Type B pancreatic cell (in vitro differentiated cells): ENCODE results near the gene ZCCHC2. TPM values are rescaled to one million over a fixed set of nuclear protein-coding genes. Genes with fewer than 3 reads are reported as not detected.

Source experiments
- DNase-seq: peaks from one replicate; pipeline ENCODE4 v3.0.0; 2021; ENCODE audit warnings: mixed read lengths; ENCODE audit not compliant: unreplicated experiment; ENCODE audit errors: extremely low spot score
- H3K27ac Mint-ChIP-seq: 2 replicates; pipeline ENCODE4 v1.8.0; 2021; ENCODE audit warnings: mild to moderate bottlenecking, mixed read lengths
- H3K27me3 Mint-ChIP-seq: 2 replicates; pipeline ENCODE4 v1.8.0; 2021; ENCODE audit warnings: mixed read lengths
- H3K36me3 Mint-ChIP-seq: 2 replicates; pipeline ENCODE4 v1.8.0; 2021; ENCODE audit warnings: mixed read lengths
- H3K4me1 Mint-ChIP-seq: one replicate; pipeline ENCODE4 v1.8.0; 2021; ENCODE audit warnings: mixed read lengths; ENCODE audit not compliant: unreplicated experiment
- H3K4me3 Mint-ChIP-seq: 2 replicates; pipeline ENCODE4 v1.8.0; 2021; ENCODE audit warnings: mild to moderate bottlenecking, mixed read lengths
- H3K9me3 Mint-ChIP-seq: 2 replicates; pipeline ENCODE4 v1.8.0; 2021; ENCODE audit warnings: mixed read lengths
- total RNA-seq: library from RNA; stranded (reverse); gene quantifications from 2 replicates; pipeline ENCODE4 v1.2.1, GENCODE V29; 2021; ENCODE audit warnings: low replicate concordance
- TF ChIP-seq, protein P1 (sequence below): fragments of 200-600 bp; sonication (generic); conservative IDR thresholded peaks from 2 replicates; pipeline ENCODE4 v1.5.0; 2021; ENCODE audit warnings: antibody characterized with exemption, mild to moderate bottlenecking

Gene ZCCHC2
- total RNA-seq, 1 donor from 2014 or later = 18.0 TPM

- Mint-ChIP-seq H3K27ac (no peak overlapping the region), H3K36me3 (no peaks in the 10 kb centered on the region), H3K4me3 (no peak overlapping the region), H3K4me1 (peaks cover 17% of the 10 kb centered on the region), H3K27me3 (peaks cover 25% of the 10 kb centered on the region), H3K9me3 (no peaks in the 10 kb centered on the region)
- no peak for DNase-seq
- TF ChIP-seq, protein P1, sequence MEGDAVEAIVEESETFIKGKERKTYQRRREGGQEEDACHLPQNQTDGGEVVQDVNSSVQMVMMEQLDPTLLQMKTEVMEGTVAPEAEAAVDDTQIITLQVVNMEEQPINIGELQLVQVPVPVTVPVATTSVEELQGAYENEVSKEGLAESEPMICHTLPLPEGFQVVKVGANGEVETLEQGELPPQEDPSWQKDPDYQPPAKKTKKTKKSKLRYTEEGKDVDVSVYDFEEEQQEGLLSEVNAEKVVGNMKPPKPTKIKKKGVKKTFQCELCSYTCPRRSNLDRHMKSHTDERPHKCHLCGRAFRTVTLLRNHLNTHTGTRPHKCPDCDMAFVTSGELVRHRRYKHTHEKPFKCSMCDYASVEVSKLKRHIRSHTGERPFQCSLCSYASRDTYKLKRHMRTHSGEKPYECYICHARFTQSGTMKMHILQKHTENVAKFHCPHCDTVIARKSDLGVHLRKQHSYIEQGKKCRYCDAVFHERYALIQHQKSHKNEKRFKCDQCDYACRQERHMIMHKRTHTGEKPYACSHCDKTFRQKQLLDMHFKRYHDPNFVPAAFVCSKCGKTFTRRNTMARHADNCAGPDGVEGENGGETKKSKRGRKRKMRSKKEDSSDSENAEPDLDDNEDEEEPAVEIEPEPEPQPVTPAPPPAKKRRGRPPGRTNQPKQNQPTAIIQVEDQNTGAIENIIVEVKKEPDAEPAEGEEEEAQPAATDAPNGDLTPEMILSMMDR = no peak
These were observed 90.0 kb downstream of the ZCCHC2 start for GRCh38 chr18:62612776-62613175.

GRCh38 chr18:62614494-62614893 lies 91.7 kb downstream of the ZCCHC2 start:
- H3K4me3 Mint-ChIP-seq = no peak overlapping the region
- DNase-seq = no peak
- H3K36me3 Mint-ChIP-seq = no peaks in the 10 kb centered on the region
- TF ChIP-seq, protein P1 = no peak
- peaks cover 16% of the 10 kb centered on the region for H3K4me1 Mint-ChIP-seq
- H3K27me3 Mint-ChIP-seq = peaks cover 25% of the 10 kb centered on the region
- no peak overlapping the region for H3K27ac Mint-ChIP-seq
- no peaks in the 10 kb centered on the region for H3K9me3 Mint-ChIP-seq

GRCh38 chr18:62616331-62616805 lies 93.5 kb downstream of the ZCCHC2 start:
- no peak for DNase-seq
- H3K9me3 Mint-ChIP-seq = no peaks in the 10 kb centered on the region
- H3K36me3 Mint-ChIP-seq = no peaks in the 10 kb centered on the region
- H3K27me3 Mint-ChIP-seq = peaks cover 18% of the 10 kb centered on the region
- TF ChIP-seq, protein P1 = no peak
- no peak overlapping the region for H3K4me3 Mint-ChIP-seq
- no peak overlapping the region for H3K27ac Mint-ChIP-seq
- H3K4me1 Mint-ChIP-seq = no peaks in the 10 kb centered on the region

DNA sequence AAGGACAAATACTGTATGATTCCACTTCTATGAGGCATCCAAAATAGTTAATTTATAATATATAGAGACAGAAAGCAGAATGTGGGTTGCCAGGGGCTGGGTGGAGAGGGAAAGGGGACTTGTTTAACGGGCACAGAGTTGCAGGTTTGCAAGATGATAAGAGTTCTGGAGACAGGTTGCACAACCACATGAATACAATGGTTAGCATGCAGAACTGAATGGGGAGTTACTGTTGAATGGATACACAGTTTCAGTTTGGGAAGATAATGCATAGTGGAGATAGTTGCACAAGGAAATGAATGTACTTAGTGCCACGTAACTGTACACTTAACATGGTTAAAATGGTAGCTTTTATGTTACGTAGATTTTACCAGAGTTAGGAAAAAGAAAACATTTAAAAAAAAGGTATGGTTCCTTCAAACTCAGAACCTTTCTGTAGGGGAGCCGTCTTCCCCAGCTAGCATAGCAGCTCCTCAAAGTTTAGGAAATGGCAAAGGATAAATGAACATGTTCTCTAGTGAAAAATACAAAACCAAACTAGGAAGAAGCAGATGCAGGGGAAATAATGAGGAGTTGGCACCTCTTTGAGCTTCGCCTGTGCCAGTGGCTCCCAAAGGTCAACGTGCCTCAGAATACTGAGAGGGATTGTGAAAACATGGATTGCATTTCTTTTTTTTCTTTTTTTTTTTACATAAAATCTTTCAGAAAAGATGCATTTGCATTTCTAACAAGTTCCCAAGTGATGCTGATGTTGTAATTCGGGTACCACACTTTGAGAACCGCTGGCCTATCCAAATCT lies 95.2 kb downstream of the ZCCHC2 start:
- Mint-ChIP-seq H3K27me3 (peaks cover 12% of the 10 kb centered on the region), H3K36me3 (no peaks in the 10 kb centered on the region), H3K9me3 (no peaks in the 10 kb centered on the region), H3K27ac (no peak overlapping the region), H3K4me3 (no peak overlapping the region), H3K4me1 (no peaks in the 10 kb centered on the region)
- TF ChIP-seq, protein P1 = no peak
- DNase-seq = no peak

DNA sequence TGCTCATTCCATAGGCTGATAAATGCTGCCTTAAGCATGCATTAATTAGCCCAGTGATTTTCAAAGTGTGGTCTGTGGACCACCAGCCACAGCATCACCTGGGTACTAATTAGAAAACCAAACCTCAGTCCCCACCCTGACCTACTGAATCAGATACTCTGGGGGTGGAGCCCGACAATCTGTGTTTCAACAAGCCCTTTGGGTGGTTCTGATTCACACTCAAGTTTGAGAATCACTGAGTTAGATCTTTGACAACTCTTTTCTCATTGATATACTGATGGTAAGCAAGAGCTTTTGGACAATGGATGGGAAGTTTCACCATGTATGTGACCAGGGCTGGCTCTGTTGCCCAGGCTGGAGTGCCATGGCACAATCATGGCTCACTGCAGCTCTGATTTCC lies 95.9 kb downstream of the ZCCHC2 start:
- TF ChIP-seq, protein P1 = no peak
- H3K36me3 Mint-ChIP-seq = no peaks in the 10 kb centered on the region
- H3K4me1 Mint-ChIP-seq = no peaks in the 10 kb centered on the region
- peaks cover 8% of the 10 kb centered on the region for H3K27me3 Mint-ChIP-seq
- no peak overlapping the region for H3K4me3 Mint-ChIP-seq
- H3K9me3 Mint-ChIP-seq = no peaks in the 10 kb centered on the region
- no peak overlapping the region for H3K27ac Mint-ChIP-seq
- no peak for DNase-seq
